Activated naive CD4-positive, alpha-beta T cell treated with anti-CD3 and anti-CD28 coated beads for 36 hours (primary cell): ENCODE results near the gene DTWD2. TPM values are rescaled to one million over a fixed set of nuclear protein-coding genes. Genes with fewer than 3 reads are reported as not detected.
"Not testable (repeated sequence)": the region's sequence is repeated elsewhere in the genome, so short reads cannot be mapped to it uniquely, and the experiment has no call there.

ENCODE experiments used
- CTCF ChIA-PET: fragments of 350-600 bp; sonication (Branson Sonifier 250); formaldehyde crosslinking; loops from one replicate; lab custom pipeline; 2021; ENCODE audit warnings: antibody characterized with exemption; lab: Charles Lee
- DNase-seq: peaks from one replicate; pipeline ENCODE4 v3.0.0-alpha.2; 2020
- H3K27ac Mint-ChIP-seq: one replicate; pipeline ENCODE4 v1.8.0; 2021; ENCODE audit warnings: mild to moderate bottlenecking, mixed read lengths
- H3K27me3 Mint-ChIP-seq: one replicate; pipeline ENCODE4 v1.8.0; 2021; ENCODE audit warnings: low read depth, mixed read lengths
- H3K36me3 Mint-ChIP-seq: one replicate; pipeline ENCODE4 v1.8.0; 2021; ENCODE audit warnings: low read depth, mixed read lengths
- H3K4me1 Mint-ChIP-seq: one replicate; pipeline ENCODE4 v1.8.0; 2021; ENCODE audit warnings: low read depth, mixed read lengths
- H3K4me3 Mint-ChIP-seq: one replicate; pipeline ENCODE4 v1.8.0; 2021; ENCODE audit warnings: mild to moderate bottlenecking, moderate library complexity, mixed read lengths
- H3K9me3 Mint-ChIP-seq: one replicate; pipeline ENCODE4 v1.8.0; 2021; ENCODE audit warnings: mixed read lengths
- intact Hi-C: fragments of 100-400 bp; cut with micrococcal nuclease; formaldehyde crosslinking; loops from one replicate; pipeline ENCODE4 v1.15.1; 2023
- total RNA-seq, 2 experiments: library from RNA; stranded (reverse); gene quantifications; one replicate each; pipeline ENCODE4 v1.2.3, GENCODE V29; 2021

DTWD2 gene
- total RNA-seq, 2 experiments from 2014 or later, result 4.0 to 5.5 TPM

- H3K9me3 Mint-ChIP-seq, result peaks cover 2% of the 10 kb centered on the region
- CTCF ChIA-PET, result no interaction called here
- no peak overlapping the region for H3K4me3 Mint-ChIP-seq
- H3K27me3 Mint-ChIP-seq, result no peaks in the 10 kb centered on the region
- H3K4me1 Mint-ChIP-seq, result no peaks in the 10 kb centered on the region
- H3K27ac Mint-ChIP-seq, result no peak overlapping the region
- intact Hi-C loops, result no loop called here
- peaks cover 1% of the 10 kb centered on the region for H3K36me3 Mint-ChIP-seq
- DNase-seq, result no peak
Measured at GRCh38 chr5:118933703-118934102, 54.6 kb downstream of the DTWD2 start.

DNA sequence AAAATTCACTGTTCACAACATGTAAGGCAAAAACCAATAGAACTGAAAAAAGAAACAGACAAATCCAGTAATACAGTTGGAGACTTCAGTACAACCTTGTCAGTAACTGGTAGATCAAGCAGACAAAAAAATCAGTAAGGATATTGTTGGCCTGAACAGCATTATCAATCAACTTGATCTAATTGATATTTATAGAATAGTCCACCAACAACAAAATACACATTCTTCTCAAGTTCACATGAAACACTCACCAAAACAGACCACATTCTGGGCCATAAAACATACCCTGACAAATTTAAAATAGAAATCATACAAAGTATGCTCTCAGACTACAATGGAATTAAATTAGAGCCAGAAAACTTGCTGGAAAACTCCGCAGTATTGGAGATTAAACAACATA lies 56.8 kb downstream of the DTWD2 start:
- Mint-ChIP-seq H3K36me3 (peaks cover 1% of the 10 kb centered on the region), H3K4me3 (no peak overlapping the region)

GRCh38 chr5:118924006-118924389 lies 64.3 kb downstream of the DTWD2 start:
- no peak for DNase-seq
- no peak overlapping the region for H3K27ac Mint-ChIP-seq
- H3K9me3 Mint-ChIP-seq, result no peaks in the 10 kb centered on the region
- H3K4me1 Mint-ChIP-seq, result no peaks in the 10 kb centered on the region
- H3K27me3 Mint-ChIP-seq, result no peaks in the 10 kb centered on the region
- intact Hi-C loops, result no loop called here
- peaks cover 3% of the 10 kb centered on the region for H3K36me3 Mint-ChIP-seq
- no peak overlapping the region for H3K4me3 Mint-ChIP-seq
- CTCF ChIA-PET, result no interaction called here

More for the DNA sequence above, 56.8 kb downstream of the DTWD2 start:
- intact Hi-C loops, result no loop called here
- no peak for DNase-seq
- CTCF ChIA-PET, result interaction anchor here (0.6 kb wide), 1 partner anchor 41 kb away, joined by 3 read pairs; no protein-coding TSS in a partner anchor
- Mint-ChIP-seq H3K4me1 (no peaks in the 10 kb centered on the region), H3K27me3 (no peaks in the 10 kb centered on the region), H3K27ac (no peak overlapping the region), H3K9me3 (peaks cover 2% of the 10 kb centered on the region)

DNA sequence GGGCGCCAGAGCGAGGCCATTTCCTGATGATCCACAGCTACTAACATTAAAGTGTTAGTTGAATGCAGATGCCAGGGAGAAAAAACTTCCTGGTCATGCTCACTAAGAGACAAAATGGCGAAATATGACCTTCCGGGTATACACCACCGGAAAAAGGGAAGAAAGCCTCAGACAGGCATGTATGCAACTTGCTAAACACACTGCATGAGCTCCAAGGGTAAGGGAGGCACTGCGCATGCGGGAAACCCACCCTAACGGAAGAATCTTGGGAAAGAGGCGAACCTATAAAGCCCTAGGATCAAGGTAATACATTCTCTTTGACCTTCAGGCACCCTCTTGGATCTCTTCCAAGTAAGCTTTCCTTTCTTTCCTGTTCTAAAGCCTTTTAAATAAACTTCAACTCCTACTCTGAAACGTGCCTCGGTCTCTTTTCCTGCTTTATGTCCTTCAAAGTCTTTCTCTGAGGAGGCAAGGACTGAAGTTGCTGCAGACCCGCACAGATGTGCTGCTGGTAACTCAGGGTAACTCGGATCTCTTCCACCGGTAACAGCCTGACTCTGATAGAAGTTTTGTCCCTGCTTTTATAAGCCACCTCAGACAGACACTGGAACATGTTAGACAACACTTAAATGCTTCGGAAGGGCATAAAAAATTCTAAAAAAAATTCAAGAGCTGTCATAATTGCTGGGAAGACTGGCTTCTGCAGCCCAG lies 64.9 kb downstream of the DTWD2 start:
- CTCF ChIA-PET, result no interaction called here
- H3K4me1 Mint-ChIP-seq, result no peaks in the 10 kb centered on the region
- intact Hi-C loops, result no loop called here
- H3K36me3 Mint-ChIP-seq, result peaks cover 5% of the 10 kb centered on the region
- H3K4me3 Mint-ChIP-seq, result no peak overlapping the region
- no peak for DNase-seq
- H3K9me3 Mint-ChIP-seq, result no peaks in the 10 kb centered on the region
- H3K27me3 Mint-ChIP-seq, result no peaks in the 10 kb centered on the region
- no peak overlapping the region for H3K27ac Mint-ChIP-seq

DNA sequence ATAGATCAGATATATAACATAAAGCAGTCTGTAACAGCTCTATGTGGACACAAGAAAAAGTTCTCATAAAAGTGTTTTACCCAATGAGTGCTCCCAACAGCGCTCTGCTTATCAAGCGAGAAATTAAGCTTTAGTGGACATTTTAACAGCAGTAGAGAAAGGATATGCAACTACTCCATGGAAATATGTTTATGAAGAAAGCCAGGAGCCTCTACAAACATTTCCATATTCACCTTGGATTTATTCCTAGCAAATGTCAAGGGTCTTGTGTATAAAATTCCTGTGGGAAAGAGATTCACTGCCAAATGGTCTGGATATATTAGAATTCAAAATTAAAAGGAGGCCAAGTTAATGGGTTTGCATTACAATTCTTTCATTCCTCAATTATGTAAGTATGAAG lies 66.5 kb downstream of the DTWD2 start:
- Mint-ChIP-seq H3K36me3 (peaks cover 6% of the 10 kb centered on the region), H3K27ac (no peak overlapping the region), H3K4me3 (no peak overlapping the region), H3K9me3 (no peaks in the 10 kb centered on the region), H3K4me1 (no peaks in the 10 kb centered on the region), H3K27me3 (no peaks in the 10 kb centered on the region)
- CTCF ChIA-PET, result no interaction called here
- no peak for DNase-seq
- intact Hi-C loops, result no loop called here

DNA sequence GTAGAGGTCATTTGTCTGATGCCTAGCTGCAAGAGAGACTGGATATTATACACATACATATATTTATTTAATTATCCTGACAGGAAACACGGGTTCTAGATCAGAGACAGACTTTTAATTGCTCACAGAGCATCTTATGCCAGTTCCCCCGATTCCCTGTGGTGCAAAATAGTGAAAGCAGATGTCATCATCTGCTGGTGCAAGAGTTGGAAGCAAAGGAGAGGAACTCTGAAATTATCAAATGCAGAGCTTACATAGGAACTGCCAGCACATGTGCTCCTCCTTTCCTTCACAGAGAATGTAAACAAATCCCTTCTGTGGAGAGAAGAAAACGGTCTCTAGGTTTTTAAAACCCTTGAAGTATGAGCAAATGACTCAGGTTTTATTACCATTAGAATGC lies 69.3 kb downstream of the DTWD2 start:
- no peak for DNase-seq
- peaks cover 8% of the 10 kb centered on the region for H3K36me3 Mint-ChIP-seq
- no peaks in the 10 kb centered on the region for H3K4me1 Mint-ChIP-seq
- H3K9me3 Mint-ChIP-seq, result no peaks in the 10 kb centered on the region
- H3K27ac Mint-ChIP-seq, result no peak overlapping the region
- no peaks in the 10 kb centered on the region for H3K27me3 Mint-ChIP-seq
- intact Hi-C loops, result no loop called here
- no peak overlapping the region for H3K4me3 Mint-ChIP-seq
- CTCF ChIA-PET, result no interaction called here

DNA sequence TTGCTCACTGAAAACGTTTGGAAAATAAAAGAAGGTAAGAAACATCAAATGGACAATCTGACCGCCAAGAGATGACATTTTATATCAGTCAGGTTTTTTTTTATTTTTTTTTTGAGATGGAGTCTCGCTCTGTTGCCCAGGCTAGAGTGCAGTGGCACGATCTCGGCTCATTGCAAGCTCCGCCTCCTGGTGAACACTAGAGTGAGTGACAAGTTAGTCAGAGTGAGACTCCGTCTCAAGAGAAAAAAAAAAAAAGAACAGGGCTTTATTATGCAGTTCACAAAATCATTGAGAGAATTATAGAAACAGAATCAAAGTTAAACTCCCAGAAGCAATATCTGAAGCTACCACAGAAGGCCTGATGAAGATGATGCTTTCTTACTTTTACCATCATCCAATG lies 70.1 kb downstream of the DTWD2 start:
- H3K27me3 Mint-ChIP-seq, result no peaks in the 10 kb centered on the region
- H3K9me3 Mint-ChIP-seq, result no peaks in the 10 kb centered on the region
- DNase-seq, result no peak
- no peak overlapping the region for H3K27ac Mint-ChIP-seq
- H3K36me3 Mint-ChIP-seq, result peaks cover 8% of the 10 kb centered on the region
- H3K4me3 Mint-ChIP-seq, result no peak overlapping the region
- CTCF ChIA-PET, result no interaction called here
- intact Hi-C loops, result no loop called here
- H3K4me1 Mint-ChIP-seq, result no peaks in the 10 kb centered on the region

DNA sequence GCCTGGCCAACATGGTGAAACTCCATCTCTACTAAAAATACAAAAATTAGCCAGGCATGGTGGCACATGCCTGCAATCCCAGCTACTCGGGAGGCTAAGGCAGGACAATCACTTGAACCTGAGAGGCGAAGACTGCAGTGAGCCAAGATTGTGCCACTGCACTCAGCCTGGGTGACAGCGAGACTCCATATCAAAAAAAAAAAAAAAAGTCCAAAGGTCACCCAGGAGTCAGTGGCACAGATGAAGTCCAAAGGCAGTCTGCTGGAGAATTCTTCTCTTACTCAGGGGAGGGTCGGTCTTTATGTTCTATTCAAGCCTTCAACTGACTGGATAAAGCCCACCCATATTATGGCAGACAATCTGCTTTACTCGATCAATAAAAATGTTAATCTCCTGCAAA lies 80.8 kb downstream of the DTWD2 start:
- H3K4me1 Mint-ChIP-seq, H3K36me3 Mint-ChIP-seq, H3K27ac Mint-ChIP-seq, H3K27me3 Mint-ChIP-seq, DNase-seq, intact Hi-C loops, CTCF ChIA-PET, H3K4me3 Mint-ChIP-seq, H3K9me3 Mint-ChIP-seq: not testable (repeated sequence)

GRCh38 chr5:118906947-118907346 lies 81.4 kb downstream of the DTWD2 start:
- no peaks in the 10 kb centered on the region for H3K9me3 Mint-ChIP-seq
- no peak for DNase-seq
- H3K4me1 Mint-ChIP-seq, result no peaks in the 10 kb centered on the region
- H3K27me3 Mint-ChIP-seq, result no peaks in the 10 kb centered on the region
- CTCF ChIA-PET, result no interaction called here
- intact Hi-C loops, result no loop called here
- H3K36me3 Mint-ChIP-seq, result no peaks in the 10 kb centered on the region
- no peak overlapping the region for H3K4me3 Mint-ChIP-seq
- H3K27ac Mint-ChIP-seq, result no peak overlapping the region

DNA sequence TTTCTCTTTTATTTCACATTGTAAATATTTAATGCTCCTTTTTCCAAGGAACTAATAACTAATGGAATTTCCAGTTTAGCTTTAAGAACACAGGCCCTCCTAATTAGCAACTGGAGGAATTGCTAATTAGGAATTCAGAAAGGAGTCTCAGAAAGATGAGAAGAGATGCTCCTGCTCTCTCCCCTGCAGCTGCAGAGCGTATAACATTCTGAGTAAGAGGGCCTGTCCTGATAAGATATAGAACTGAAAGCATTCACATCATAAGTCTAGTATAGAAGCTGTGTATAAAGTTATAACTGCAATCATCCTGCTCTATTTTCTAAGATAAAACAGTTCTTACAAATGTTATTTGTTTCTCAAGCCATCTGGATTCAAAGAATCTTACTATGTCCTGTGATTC lies 83.2 kb downstream of the DTWD2 start:
- intact Hi-C loops, result no loop called here
- Mint-ChIP-seq H3K9me3 (no peaks in the 10 kb centered on the region), H3K4me1 (no peaks in the 10 kb centered on the region), H3K27me3 (no peaks in the 10 kb centered on the region), H3K36me3 (no peaks in the 10 kb centered on the region), H3K4me3 (no peak overlapping the region), H3K27ac (no peak overlapping the region)
- DNase-seq, result no peak
- CTCF ChIA-PET, result no interaction called here

- no peaks in the 10 kb centered on the region for H3K36me3 Mint-ChIP-seq
- no peaks in the 10 kb centered on the region for H3K27me3 Mint-ChIP-seq
- H3K4me1 Mint-ChIP-seq, result no peaks in the 10 kb centered on the region
- H3K4me3 Mint-ChIP-seq, result no peak overlapping the region
- CTCF ChIA-PET, result no interaction called here
- H3K27ac Mint-ChIP-seq, result no peak overlapping the region
- DNase-seq, result no peak
- intact Hi-C loops, result no loop called here
- H3K9me3 Mint-ChIP-seq, result no peaks in the 10 kb centered on the region
Measured at GRCh38 chr5:118902656-118903438, 85.5 kb downstream of the DTWD2 start.

DNA sequence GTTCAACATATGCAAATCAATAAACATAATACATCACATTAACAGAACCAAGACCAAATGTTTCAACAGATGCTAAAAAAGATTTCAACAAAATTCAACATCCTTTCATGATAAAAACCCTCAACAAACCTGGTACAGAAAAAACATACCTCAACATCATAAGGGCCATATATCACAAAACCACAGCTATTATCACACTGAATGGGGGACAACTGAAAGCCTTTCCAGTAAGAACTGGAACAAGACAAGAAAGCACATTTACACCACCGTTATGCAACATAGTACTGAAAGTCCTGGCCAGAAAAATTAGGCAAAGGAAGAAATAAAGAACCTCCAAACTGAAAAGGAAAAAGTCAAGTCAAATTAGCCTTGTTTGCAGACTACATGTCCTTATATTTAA lies 93.6 kb downstream of the DTWD2 start:
- Mint-ChIP-seq H3K4me3 (no peak overlapping the region), H3K27me3 (no peaks in the 10 kb centered on the region), H3K4me1 (no peaks in the 10 kb centered on the region), H3K27ac (no peak overlapping the region), H3K36me3 (no peaks in the 10 kb centered on the region), H3K9me3 (no peaks in the 10 kb centered on the region)
- CTCF ChIA-PET, result no interaction called here
- intact Hi-C loops, result no loop called here
- no peak for DNase-seq

- Mint-ChIP-seq H3K27ac (no peak overlapping the region), H3K27me3 (no peaks in the 10 kb centered on the region), H3K36me3 (no peaks in the 10 kb centered on the region), H3K4me3 (no peak overlapping the region), H3K4me1 (no peaks in the 10 kb centered on the region), H3K9me3 (no peaks in the 10 kb centered on the region)
- DNase-seq, result no peak
- CTCF ChIA-PET, result interaction anchor here (0.7 kb wide), 1 partner anchor 916 kb away, joined by 3 read pairs; no protein-coding TSS in a partner anchor
- intact Hi-C loops, result no loop called here
Measured at GRCh38 chr5:118891252-118891651, 97.1 kb downstream of the DTWD2 start.
